Measurements from ENCODE around the gene SDHAF1. TPM values are rescaled to one million over a fixed set of nuclear protein-coding genes. Genes with fewer than 3 reads are reported as not detected.

SDHAF1 gene
- total and polyA plus RNA-seq, 2 experiments from 2014 or later = 28.6 to 36.5 TPM

- no peak for TF ChIP-seq EZH2 (IDR thresholded peaks at IDR 0.05; ENCODE audit: borderline replicate concordance)
- no peak for TF ChIP-seq CTCF (IDR thresholded peaks at IDR 0.05; ENCODE audit: poor library complexity)
- TF ChIP-seq EZH2phosphoT487 (IDR thresholded peaks at IDR 0.05; ENCODE audit: low read depth, severe bottlenecking, unreplicated experiment) = no peak
- Histone ChIP-seq H3K4me3 (no peak overlapping the region), H3K27ac (no peak overlapping the region), H3K79me2 (peaks cover 15% of the 10 kb centered on the region), H2AFZ (no peak overlapping the region), H3K4me2 (no peak overlapping the region), H3K36me3 (replicated peaks; ENCODE audit: insufficient read depth, low read depth) (no peaks in the 10 kb centered on the region), H4K20me1 (ENCODE audit: insufficient read depth, poor library complexity, severe bottlenecking) (no peaks in the 10 kb centered on the region), H3K9me3 (ENCODE audit: low read depth) (no peaks in the 10 kb centered on the region), H3K27me3 (no peaks in the 10 kb centered on the region), H3K9me2 (replicated peaks; ENCODE audit: insufficient read depth) (no peaks in the 10 kb centered on the region), H3K4me1 (ENCODE audit: insufficient read depth) (peaks cover 7% of the 10 kb centered on the region)
- no peak for DNase-seq (ENCODE audit: low spot score)
- WGBS (ENCODE audit: low lambda C conversion rate, missing lambda C conversion rate) = 94% methylated on average over 11 of the region's 11 CpGs
Measured at GRCh38 chr19:36010402-36010801, 15.4 kb downstream of the SDHAF1 start.

- Histone ChIP-seq H3K27me3 (no peaks in the 10 kb centered on the region), H2AFZ (peak overlapping the region; percentile 35), H3K4me2 (peak overlapping the region; percentile 86), H3K4me1 (ENCODE audit: insufficient read depth) (peaks cover 7% of the 10 kb centered on the region), H3K79me2 (peaks cover 5% of the 10 kb centered on the region), H3K9me3 (ENCODE audit: low read depth) (no peaks in the 10 kb centered on the region), H3K9me2 (replicated peaks; ENCODE audit: insufficient read depth) (no peaks in the 10 kb centered on the region), H3K4me3 (peak overlapping the region; percentile 34), H3K27ac (peak overlapping the region; percentile 2), H3K36me3 (replicated peaks; ENCODE audit: insufficient read depth, low read depth) (no peaks in the 10 kb centered on the region), H4K20me1 (ENCODE audit: insufficient read depth, poor library complexity, severe bottlenecking) (no peaks in the 10 kb centered on the region)
- TF ChIP-seq CTCF (IDR thresholded peaks at IDR 0.05; ENCODE audit: poor library complexity) (no peak), EZH2 (IDR thresholded peaks at IDR 0.05; ENCODE audit: borderline replicate concordance) (no peak), EZH2phosphoT487 (IDR thresholded peaks at IDR 0.05; ENCODE audit: low read depth, severe bottlenecking, unreplicated experiment) (no peak)
- WGBS (ENCODE audit: low lambda C conversion rate, missing lambda C conversion rate) = 40% methylated on average over 14 of the region's 15 CpGs
- DNase-seq (ENCODE audit: low spot score) = no peak
Measured at GRCh38 chr19:36013280-36014011, 18.5 kb downstream of the SDHAF1 start.

- Histone ChIP-seq H2AFZ (peak within 1 kb of the TSS; percentile 35), H3K79me2 (peaks cover 5% of the 10 kb centered on the region), H3K4me1 (ENCODE audit: insufficient read depth) (peaks cover 3% of the 10 kb centered on the region), H3K27me3 (no peaks in the 10 kb centered on the region), H3K4me3 (peak within 1 kb of the TSS; percentile 34), H3K9me2 (replicated peaks; ENCODE audit: insufficient read depth) (no peaks in the 10 kb centered on the region), H3K9me3 (ENCODE audit: low read depth) (no peaks in the 10 kb centered on the region), H3K36me3 (replicated peaks; ENCODE audit: insufficient read depth, low read depth) (no peaks in the 10 kb centered on the region), H3K27ac (peak within 1 kb of the TSS; percentile 2), H4K20me1 (ENCODE audit: insufficient read depth, poor library complexity, severe bottlenecking) (no peaks in the 10 kb centered on the region), H3K4me2 (peak within 1 kb of the TSS; percentile 86)
- no peak for TF ChIP-seq EZH2phosphoT487 (IDR thresholded peaks at IDR 0.05; ENCODE audit: low read depth, severe bottlenecking, unreplicated experiment)
- TF ChIP-seq EZH2 (IDR thresholded peaks at IDR 0.05; ENCODE audit: borderline replicate concordance) = no peak
- TF ChIP-seq CTCF (IDR thresholded peaks at IDR 0.05; ENCODE audit: poor library complexity) = no peak
- whole genome bisulfite sequencing (ENCODE audit: low lambda C conversion rate, missing lambda C conversion rate) = 3% methylated on average over 42 of the region's 42 CpGs
- DNase-seq (ENCODE audit: low spot score) = peak; percentile 100
Measured at GRCh38 chr19:36014012-36014924, 19.3 kb downstream of the SDHAF1 start, which contains the start of gene ALKBH6. Gene ALKBH6, minus strand, starts transcription at chr19:36014213. Its CDS starts 816 bp downstream, at chr19:36013397.
